Measurements from ENCODE around the gene ATP5MG. TPM values are rescaled to one million over a fixed set of nuclear protein-coding genes. Genes with fewer than 3 reads are reported as not detected.

Gene ATP5MG
- total RNA-seq, 1 donor from 2014 or later = 207 TPM

DNA sequence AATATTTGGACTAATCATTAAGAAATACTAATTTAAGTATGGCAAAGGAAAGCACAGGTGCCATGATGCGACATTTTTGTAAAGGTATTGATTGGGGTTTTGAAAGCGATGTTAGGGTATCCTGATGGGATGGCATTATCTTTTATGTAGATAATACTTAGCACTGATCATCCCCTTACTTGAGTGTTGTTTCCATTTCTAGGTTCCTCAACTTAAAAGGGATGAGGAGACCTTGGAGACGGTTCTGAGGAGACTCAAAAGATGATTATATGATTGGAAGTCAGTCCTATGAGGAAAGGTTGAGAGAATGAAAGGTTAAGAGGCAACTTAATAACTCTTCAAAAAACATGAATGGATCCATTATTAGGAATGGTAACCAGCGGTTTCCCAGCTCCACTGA lies 46.0 kb downstream of the ATP5MG start:
- TF ChIP-seq, protein P1, sequence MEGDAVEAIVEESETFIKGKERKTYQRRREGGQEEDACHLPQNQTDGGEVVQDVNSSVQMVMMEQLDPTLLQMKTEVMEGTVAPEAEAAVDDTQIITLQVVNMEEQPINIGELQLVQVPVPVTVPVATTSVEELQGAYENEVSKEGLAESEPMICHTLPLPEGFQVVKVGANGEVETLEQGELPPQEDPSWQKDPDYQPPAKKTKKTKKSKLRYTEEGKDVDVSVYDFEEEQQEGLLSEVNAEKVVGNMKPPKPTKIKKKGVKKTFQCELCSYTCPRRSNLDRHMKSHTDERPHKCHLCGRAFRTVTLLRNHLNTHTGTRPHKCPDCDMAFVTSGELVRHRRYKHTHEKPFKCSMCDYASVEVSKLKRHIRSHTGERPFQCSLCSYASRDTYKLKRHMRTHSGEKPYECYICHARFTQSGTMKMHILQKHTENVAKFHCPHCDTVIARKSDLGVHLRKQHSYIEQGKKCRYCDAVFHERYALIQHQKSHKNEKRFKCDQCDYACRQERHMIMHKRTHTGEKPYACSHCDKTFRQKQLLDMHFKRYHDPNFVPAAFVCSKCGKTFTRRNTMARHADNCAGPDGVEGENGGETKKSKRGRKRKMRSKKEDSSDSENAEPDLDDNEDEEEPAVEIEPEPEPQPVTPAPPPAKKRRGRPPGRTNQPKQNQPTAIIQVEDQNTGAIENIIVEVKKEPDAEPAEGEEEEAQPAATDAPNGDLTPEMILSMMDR (conservative IDR thresholded peaks at IDR 0.05) = no peak
- Mint-ChIP-seq H3K27ac (no peak overlapping the region), H3K4me3 (no peak overlapping the region), H3K27me3 (no peaks in the 10 kb centered on the region), H3K4me1 (ENCODE audit: unreplicated experiment) (peaks cover 23% of the 10 kb centered on the region), H3K36me3 (peaks cover 11% of the 10 kb centered on the region), H3K9me3 (no peaks in the 10 kb centered on the region)
- no peak for DNase-seq (ENCODE audit: extremely low spot score, unreplicated experiment)

DNA sequence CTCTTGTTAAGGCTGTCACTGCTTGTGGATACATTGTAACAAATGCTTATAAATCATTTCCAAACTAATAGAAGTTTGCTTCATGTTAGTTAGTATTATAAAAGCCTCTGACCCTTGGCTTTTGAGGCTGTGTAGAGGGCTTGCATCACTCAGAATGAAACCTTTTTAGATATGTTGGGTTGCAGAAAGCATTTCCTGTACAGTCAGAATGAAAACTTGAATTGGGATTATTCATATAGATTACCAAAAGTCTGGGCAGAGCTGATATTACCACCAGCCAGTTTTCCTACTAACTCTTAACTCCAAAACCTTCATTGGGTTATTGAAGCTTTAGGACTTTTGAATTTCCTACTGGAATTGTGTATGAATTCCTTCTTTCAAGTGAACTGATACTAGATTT lies 46.9 kb downstream of the ATP5MG start:
- Mint-ChIP-seq H3K4me3 (no peak overlapping the region), H3K9me3 (no peaks in the 10 kb centered on the region), H3K27ac (no peak overlapping the region), H3K4me1 (ENCODE audit: unreplicated experiment) (peaks cover 19% of the 10 kb centered on the region), H3K27me3 (no peaks in the 10 kb centered on the region), H3K36me3 (peaks cover 17% of the 10 kb centered on the region)
- TF ChIP-seq, protein P1 (conservative IDR thresholded peaks at IDR 0.05) = no peak
- DNase-seq (ENCODE audit: extremely low spot score, unreplicated experiment) = no peak

DNA sequence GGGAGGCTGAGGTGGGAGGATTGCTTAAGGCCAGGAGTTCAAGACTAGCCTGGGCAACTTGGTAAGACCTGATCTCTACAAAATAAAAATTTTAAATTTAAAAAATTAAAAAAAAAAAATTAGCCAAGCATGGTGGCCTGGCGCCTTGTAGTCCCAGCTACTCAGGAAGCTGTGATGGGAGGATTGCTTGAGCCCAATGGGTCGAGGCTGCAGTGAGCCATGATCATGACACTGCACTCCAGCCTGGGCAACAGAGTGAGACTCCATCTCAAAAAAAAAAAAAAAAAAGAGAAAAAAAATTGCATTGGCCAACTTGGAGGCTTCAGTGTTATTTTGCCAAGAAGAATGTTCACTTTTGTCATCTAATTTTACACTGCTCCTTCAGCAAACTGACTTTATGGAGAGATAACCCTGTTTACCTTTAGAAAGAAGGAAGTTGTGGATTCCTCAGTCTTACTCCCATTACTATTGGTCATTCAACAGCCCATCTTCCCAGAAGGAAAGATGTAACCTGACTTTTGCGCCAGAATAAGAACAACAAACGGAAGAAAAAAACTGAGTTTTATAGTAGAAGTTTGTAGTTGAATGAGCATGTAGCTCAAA lies 48.0 kb downstream of the ATP5MG start:
- TF ChIP-seq, protein P1 (conservative IDR thresholded peaks at IDR 0.05) = no peak
- DNase-seq (ENCODE audit: extremely low spot score, unreplicated experiment) = no peak
- H3K9me3 Mint-ChIP-seq = no peaks in the 10 kb centered on the region
- H3K27me3 Mint-ChIP-seq = no peaks in the 10 kb centered on the region
- peaks cover 10% of the 10 kb centered on the region for H3K4me1 Mint-ChIP-seq (ENCODE audit: unreplicated experiment)
- H3K4me3 Mint-ChIP-seq = no peak overlapping the region
- H3K27ac Mint-ChIP-seq = no peak overlapping the region
- H3K36me3 Mint-ChIP-seq = peaks cover 20% of the 10 kb centered on the region

DNA sequence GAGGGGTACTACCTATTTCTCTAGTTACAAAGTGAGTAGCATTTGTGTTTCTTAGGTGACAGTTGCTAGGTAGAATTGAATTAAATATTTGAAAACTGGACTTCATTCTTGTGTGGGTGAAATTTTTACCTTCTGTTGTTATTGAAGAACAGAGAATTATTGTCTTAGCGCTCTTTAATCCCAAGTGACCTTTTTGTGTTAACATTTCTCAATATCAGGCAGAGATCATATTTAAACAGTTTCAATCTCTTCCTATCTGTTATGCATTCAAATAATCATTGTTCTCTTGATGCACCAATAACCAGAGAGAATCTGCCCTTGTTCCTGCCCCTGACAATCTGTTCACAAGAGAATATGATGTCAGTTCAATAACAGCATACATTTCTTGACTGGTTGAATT lies 49.0 kb downstream of the ATP5MG start:
- no peaks in the 10 kb centered on the region for H3K9me3 Mint-ChIP-seq
- TF ChIP-seq, protein P1 (conservative IDR thresholded peaks at IDR 0.05) = no peak
- no peaks in the 10 kb centered on the region for H3K27me3 Mint-ChIP-seq
- H3K4me1 Mint-ChIP-seq (ENCODE audit: unreplicated experiment) = peaks cover 10% of the 10 kb centered on the region
- peak overlapping the region; percentile 11 for H3K27ac Mint-ChIP-seq
- H3K4me3 Mint-ChIP-seq = no peak overlapping the region
- no peak for DNase-seq (ENCODE audit: extremely low spot score, unreplicated experiment)
- H3K36me3 Mint-ChIP-seq = peaks cover 20% of the 10 kb centered on the region

Other genes starting within 250 kb of the ATP5MG start
- gene SCN4B, start 248.8 kb upstream of the ATP5MG start, total RNA-seq (ENCODE audit: low replicate concordance) = 0.36 and 2.0 TPM in 2 replicates
- 2.8 TPM in 1 of 2 replicates, not detected in the other for gene SCN2B, start 225.0 kb upstream of the ATP5MG start, total RNA-seq (ENCODE audit: low replicate concordance)
- gene JAML, start 176.6 kb upstream of the ATP5MG start, total RNA-seq (ENCODE audit: low replicate concordance) = 0.19 and 0.57 TPM in 2 replicates
- gene MPZL3, start 149.2 kb upstream of the ATP5MG start, total RNA-seq (ENCODE audit: low replicate concordance) = 10.2 and 32.1 TPM in 2 replicates
- gene MPZL2, start 137.3 kb upstream of the ATP5MG start, total RNA-seq (ENCODE audit: low replicate concordance) = 32.7 and 113 TPM in 2 replicates
- not detected in 2 replicates for gene CD3E, start 96.9 kb upstream of the ATP5MG start, total RNA-seq (ENCODE audit: low replicate concordance)
- not detected in 2 replicates for gene CD3D, start 58.9 kb upstream of the ATP5MG start, total RNA-seq (ENCODE audit: low replicate concordance)
- gene CD3G, start 57.3 kb upstream of the ATP5MG start, total RNA-seq (ENCODE audit: low replicate concordance) = 0.21 TPM in 1 of 2 replicates, not detected in the other
- gene UBE4A, start 42.0 kb upstream of the ATP5MG start, total RNA-seq (ENCODE audit: low replicate concordance) = 42.5 and 43.6 TPM in 2 replicates
- gene KMT2A, start 34.9 kb downstream of the ATP5MG start, total RNA-seq (ENCODE audit: low replicate concordance) = 45.5 and 71.1 TPM in 2 replicates
- gene TTC36, start 125.9 kb downstream of the ATP5MG start, total RNA-seq (ENCODE audit: low replicate concordance) = 1.6 and 1.8 TPM in 2 replicates
- 35.8 and 47.3 TPM in 2 replicates for gene TMEM25, start 129.6 kb downstream of the ATP5MG start, total RNA-seq (ENCODE audit: low replicate concordance)
- gene IFT46, start 164.3 kb downstream of the ATP5MG start, total RNA-seq (ENCODE audit: low replicate concordance) = 18.9 and 28.7 TPM in 2 replicates
- 139 and 175 TPM in 2 replicates for gene ARCN1, start 170.8 kb downstream of the ATP5MG start, total RNA-seq (ENCODE audit: low replicate concordance)
- gene PHLDB1, start 206.0 kb downstream of the ATP5MG start, total RNA-seq (ENCODE audit: low replicate concordance) = 21.2 and 63.1 TPM in 2 replicates

Data from type B pancreatic cell (in vitro differentiated cells).